IMR-90 (cell line): ENCODE data around the gene TEX261.

Source experiments
- BHLHE40 ChIP-seq: fragments of 150-350 bp; IDR thresholded peaks from 2 replicates; pipeline ENCODE4 v1.6.1; 2016; ENCODE audit warnings: mild to moderate bottlenecking, low read depth, low read length
- CEBPB ChIP-seq: IDR thresholded peaks from 2 replicates; pipeline ENCODE4 v1.6.1; 2012; ENCODE audit warnings: low read depth, low read length, improper control_type of control experiment
- CHD1 ChIP-seq: IDR thresholded peaks from 2 replicates; pipeline ENCODE4 v1.6.1; 2012; ENCODE audit warnings: low read depth, low read length, improper control_type of control experiment
- FOS ChIP-seq: fragments of 150-350 bp; IDR thresholded peaks from 2 replicates; pipeline ENCODE4 v1.6.1; 2016; ENCODE audit warnings: low read depth, low read length
- MAFK ChIP-seq: IDR thresholded peaks from 2 replicates; pipeline ENCODE4 v1.6.1; 2012; ENCODE audit warnings: low read depth, low read length, improper control_type of control experiment
- MAZ ChIP-seq: IDR thresholded peaks from 2 replicates; pipeline ENCODE4 v1.6.1; 2012; ENCODE audit warnings: low read depth, mild to moderate bottlenecking, low read length, improper control_type of control experiment, moderate library complexity, borderline replicate concordance
- MXI1 ChIP-seq: IDR thresholded peaks from 2 replicates; pipeline ENCODE4 v1.6.1; 2012; ENCODE audit warnings: low read depth, mild to moderate bottlenecking, low read length, moderate library complexity, borderline replicate concordance
- POLR2A ChIP-seq: IDR thresholded peaks from 2 replicates; pipeline ENCODE4 v1.6.1; 2012; ENCODE audit warnings: mild to moderate bottlenecking, low read depth, low read length
- RAD21 ChIP-seq: IDR thresholded peaks from 2 replicates; pipeline ENCODE4 v1.6.1; 2012; ENCODE audit warnings: low read length, improper control_type of control experiment
- RFX5 ChIP-seq: IDR thresholded peaks from 2 replicates; pipeline ENCODE4 v1.8.0; 2012; ENCODE audit warnings: low read depth, mild to moderate bottlenecking, low read length, moderate library complexity
- SMC3 ChIP-seq: fragments of 150-350 bp; IDR thresholded peaks from 2 replicates; pipeline ENCODE4 v1.6.1; 2016; ENCODE audit warnings: low read depth, mild to moderate bottlenecking, antibody characterized with exemption, low read length, moderate library complexity
- TF ChIP-seq, protein P1 (sequence below): conservative IDR thresholded peaks from 2 replicates; pipeline ENCODE4 v1.5.1; 2012; ENCODE audit warnings: mild to moderate bottlenecking, low read depth, low read length, improper control_type of control experiment
- TF ChIP-seq, protein P2 (sequence below): fragments of 150-350 bp; IDR thresholded peaks from 2 replicates; pipeline ENCODE4 v1.6.1; 2016; ENCODE audit warnings: low read depth, mild to moderate bottlenecking, low read length, moderate library complexity, borderline replicate concordance
- TF ChIP-seq, protein P3 (sequence below): fragments of 150-350 bp; IDR thresholded peaks from 2 replicates; pipeline ENCODE4 v1.6.1; 2017; ENCODE audit warnings: mild to moderate bottlenecking, antibody characterized with exemption, low read length, low read depth

DNA sequence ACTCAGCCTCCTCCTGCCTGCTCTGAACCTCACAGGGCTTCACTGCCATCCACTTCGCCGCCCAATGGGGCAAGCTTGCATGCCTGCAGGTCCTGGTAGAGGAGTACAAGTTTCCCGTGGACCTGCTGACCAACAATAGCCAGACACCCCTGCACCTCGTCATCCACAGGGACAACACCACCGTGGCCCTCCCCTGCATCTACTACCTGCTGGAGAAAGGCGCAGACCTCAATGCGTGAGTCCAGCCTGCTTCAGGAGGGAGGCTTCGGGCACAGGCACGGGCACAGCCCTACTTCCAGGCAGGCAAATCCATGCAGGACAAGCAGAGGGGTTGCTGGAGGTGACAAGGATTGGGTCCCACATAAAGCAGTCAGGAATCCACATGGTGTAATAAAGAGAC is 15.0 kb downstream of the TEX261 start:
- TF ChIP-seq RFX5 (no peak), FOS (no peak), BHLHE40 (no peak), SMC3 (no peak), CHD1 (no peak), RAD21 (no peak), CEBPB (no peak), MXI1 (no peak), MAZ (no peak), POLR2A (no peak), MAFK (no peak)
- TF ChIP-seq, protein P1, sequence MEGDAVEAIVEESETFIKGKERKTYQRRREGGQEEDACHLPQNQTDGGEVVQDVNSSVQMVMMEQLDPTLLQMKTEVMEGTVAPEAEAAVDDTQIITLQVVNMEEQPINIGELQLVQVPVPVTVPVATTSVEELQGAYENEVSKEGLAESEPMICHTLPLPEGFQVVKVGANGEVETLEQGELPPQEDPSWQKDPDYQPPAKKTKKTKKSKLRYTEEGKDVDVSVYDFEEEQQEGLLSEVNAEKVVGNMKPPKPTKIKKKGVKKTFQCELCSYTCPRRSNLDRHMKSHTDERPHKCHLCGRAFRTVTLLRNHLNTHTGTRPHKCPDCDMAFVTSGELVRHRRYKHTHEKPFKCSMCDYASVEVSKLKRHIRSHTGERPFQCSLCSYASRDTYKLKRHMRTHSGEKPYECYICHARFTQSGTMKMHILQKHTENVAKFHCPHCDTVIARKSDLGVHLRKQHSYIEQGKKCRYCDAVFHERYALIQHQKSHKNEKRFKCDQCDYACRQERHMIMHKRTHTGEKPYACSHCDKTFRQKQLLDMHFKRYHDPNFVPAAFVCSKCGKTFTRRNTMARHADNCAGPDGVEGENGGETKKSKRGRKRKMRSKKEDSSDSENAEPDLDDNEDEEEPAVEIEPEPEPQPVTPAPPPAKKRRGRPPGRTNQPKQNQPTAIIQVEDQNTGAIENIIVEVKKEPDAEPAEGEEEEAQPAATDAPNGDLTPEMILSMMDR = no peak
- TF ChIP-seq, protein P2, sequence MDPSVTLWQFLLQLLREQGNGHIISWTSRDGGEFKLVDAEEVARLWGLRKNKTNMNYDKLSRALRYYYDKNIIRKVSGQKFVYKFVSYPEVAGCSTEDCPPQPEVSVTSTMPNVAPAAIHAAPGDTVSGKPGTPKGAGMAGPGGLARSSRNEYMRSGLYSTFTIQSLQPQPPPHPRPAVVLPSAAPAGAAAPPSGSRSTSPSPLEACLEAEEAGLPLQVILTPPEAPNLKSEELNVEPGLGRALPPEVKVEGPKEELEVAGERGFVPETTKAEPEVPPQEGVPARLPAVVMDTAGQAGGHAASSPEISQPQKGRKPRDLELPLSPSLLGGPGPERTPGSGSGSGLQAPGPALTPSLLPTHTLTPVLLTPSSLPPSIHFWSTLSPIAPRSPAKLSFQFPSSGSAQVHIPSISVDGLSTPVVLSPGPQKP = no peak
- TF ChIP-seq, protein P3, sequence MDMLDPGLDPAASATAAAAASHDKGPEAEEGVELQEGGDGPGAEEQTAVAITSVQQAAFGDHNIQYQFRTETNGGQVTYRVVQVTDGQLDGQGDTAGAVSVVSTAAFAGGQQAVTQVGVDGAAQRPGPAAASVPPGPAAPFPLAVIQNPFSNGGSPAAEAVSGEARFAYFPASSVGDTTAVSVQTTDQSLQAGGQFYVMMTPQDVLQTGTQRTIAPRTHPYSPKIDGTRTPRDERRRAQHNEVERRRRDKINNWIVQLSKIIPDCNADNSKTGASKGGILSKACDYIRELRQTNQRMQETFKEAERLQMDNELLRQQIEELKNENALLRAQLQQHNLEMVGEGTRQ = no peak
